Measurements from ENCODE around the gene NXNL2.

The NXNL2 gene

GRCh38 chr9:88534456-88535225 is at the start of gene NXNL2:
NXNL2 (plus strand) TSS chr9:88535178; CDS start chr9:88535435, 257 bp downstream.
- in situ Hi-C loops (cut with HindIII; ENCODE audit: low sequenced_read_pairs): no loop called here

GRCh38 chr9:88488166-88488565 is 46.8 kb upstream of the NXNL2 start:
- in situ Hi-C loops (cut with HindIII; ENCODE audit: low sequenced_read_pairs): no loop called here

GRCh38 chr9:88494983-88495721 is 39.8 kb upstream of the NXNL2 start:
- in situ Hi-C loops (cut with HindIII; ENCODE audit: low sequenced_read_pairs): no loop called here

- in situ Hi-C loops (cut with HindIII; ENCODE audit: low sequenced_read_pairs): no loop called here
Measured at GRCh38 chr9:88497224-88497623, 37.8 kb upstream of the NXNL2 start.

- in situ Hi-C loops (cut with HindIII; ENCODE audit: low sequenced_read_pairs): no loop called here
Measured at GRCh38 chr9:88498880-88499279, 36.1 kb upstream of the NXNL2 start.

GRCh38 chr9:88501086-88501485 is 33.9 kb upstream of the NXNL2 start:
- in situ Hi-C loops (cut with HindIII; ENCODE audit: low sequenced_read_pairs): no loop called here

GRCh38 chr9:88502552-88503034 is 32.4 kb upstream of the NXNL2 start:
- in situ Hi-C loops (cut with HindIII; ENCODE audit: low sequenced_read_pairs): no loop called here

- in situ Hi-C loops (cut with HindIII; ENCODE audit: low sequenced_read_pairs): no loop called here
Measured at GRCh38 chr9:88503081-88503844, 31.7 kb upstream of the NXNL2 start.

- in situ Hi-C loops (cut with HindIII; ENCODE audit: low sequenced_read_pairs): no loop called here
Measured at GRCh38 chr9:88503845-88504764, 30.9 kb upstream of the NXNL2 start.

- in situ Hi-C loops (cut with HindIII; ENCODE audit: low sequenced_read_pairs): no loop called here
Measured at GRCh38 chr9:88508326-88508725, 26.7 kb upstream of the NXNL2 start.

- in situ Hi-C loops (cut with HindIII; ENCODE audit: low sequenced_read_pairs): no loop called here
Measured at GRCh38 chr9:88511906-88512305, 23.1 kb upstream of the NXNL2 start.

GRCh38 chr9:88514247-88514646 is 20.7 kb upstream of the NXNL2 start:
- in situ Hi-C loops (cut with HindIII; ENCODE audit: low sequenced_read_pairs): no loop called here

GRCh38 chr9:88521308-88521707 is 13.7 kb upstream of the NXNL2 start:
- in situ Hi-C loops (cut with HindIII; ENCODE audit: low sequenced_read_pairs): no loop called here

GRCh38 chr9:88522360-88522759 is 12.6 kb upstream of the NXNL2 start:
- in situ Hi-C loops (cut with HindIII; ENCODE audit: low sequenced_read_pairs): no loop called here

- in situ Hi-C loops (cut with HindIII; ENCODE audit: low sequenced_read_pairs): no loop called here
Measured at GRCh38 chr9:88523056-88523455, 11.9 kb upstream of the NXNL2 start.

GRCh38 chr9:88524911-88525310 is 10.1 kb upstream of the NXNL2 start:
- in situ Hi-C loops (cut with HindIII; ENCODE audit: low sequenced_read_pairs): no loop called here

GRCh38 chr9:88527618-88528017 is 7.4 kb upstream of the NXNL2 start:
- in situ Hi-C loops (cut with HindIII; ENCODE audit: low sequenced_read_pairs): no loop called here

- in situ Hi-C loops (cut with HindIII; ENCODE audit: low sequenced_read_pairs): no loop called here
Measured at GRCh38 chr9:88528080-88528790, 6.7 kb upstream of the NXNL2 start.

GRCh38 chr9:88529496-88529895 is 5.5 kb upstream of the NXNL2 start:
- in situ Hi-C loops (cut with HindIII; ENCODE audit: low sequenced_read_pairs): no loop called here

- in situ Hi-C loops (cut with HindIII; ENCODE audit: low sequenced_read_pairs): no loop called here
Measured at GRCh38 chr9:88530051-88530450, 4.9 kb upstream of the NXNL2 start.

Data from DLD1 (cell line).